WERI-Rb-1 (cell line): ENCODE data around the gene CDK2.

Source experiments
- DNase-seq: peaks from one replicate; pipeline ENCODE4 v3.0.0-alpha.2; 2020
- H3K27ac ChIP-seq: fragments of 250-450 bp; sonication (Bioruptor Pico); 2 replicates; pipeline ENCODE4 v1.5.1; 2020; ENCODE audit warnings: mild to moderate bottlenecking, moderate library complexity
- H3K27me3 ChIP-seq: fragments of 250-450 bp; sonication (Bioruptor Pico); 2 replicates; pipeline ENCODE4 v1.5.1; 2021; ENCODE audit warnings: mild to moderate bottlenecking, low read depth, moderate library complexity; ENCODE audit not compliant: insufficient read depth, severe bottlenecking
- H3K36me3 ChIP-seq: fragments of 250-450 bp; sonication (Bioruptor Pico); 2 replicates; pipeline ENCODE4 v1.5.1; 2020; ENCODE audit warnings: mild to moderate bottlenecking, moderate library complexity
- H3K4me3 ChIP-seq: 2 replicates; pipeline ENCODE4 v1.5.1; 2011; ENCODE audit warnings: low read depth, mild to moderate bottlenecking, control low read depth, low read length
- H3K9me3 ChIP-seq: fragments of 250-450 bp; sonication (Bioruptor Pico); 2 replicates; pipeline ENCODE4 v1.5.1; 2021; ENCODE audit warnings: mild to moderate bottlenecking, moderate library complexity; ENCODE audit not compliant: severe bottlenecking
- CTCF ChIP-seq: IDR thresholded peaks from 2 replicates; pipeline ENCODE4 v1.5.1; 2011; ENCODE audit warnings: low read depth, mild to moderate bottlenecking, control low read depth, inconsistent platforms, low read length

CDK2 gene

GRCh38 chr12:56020423-56021184, 54.0 kb downstream of the CDK2 start, which contains the start of gene IKZF4:
IKZF4 (plus strand) TSS chr12:56021043; CDS start chr12:56021494, 451 bp downstream.
- Histone ChIP-seq H3K9me3 (no peaks in the 10 kb centered on the region), H3K4me3 (peak within 1 kb of the TSS; percentile 42), H3K27ac (peak within 1 kb of the TSS; percentile 60), H3K27me3 (no peaks in the 10 kb centered on the region), H3K36me3 (peaks cover 6% of the 10 kb centered on the region)
- DNase-seq, result peak; percentile 84
- no peak for TF ChIP-seq CTCF

- no peak for TF ChIP-seq CTCF
- peaks cover 13% of the 10 kb centered on the region for H3K36me3 ChIP-seq
- DNase-seq, result no peak
- no peaks in the 10 kb centered on the region for H3K9me3 ChIP-seq
- H3K27ac ChIP-seq, result peak overlapping the region; percentile 60
- no peaks in the 10 kb centered on the region for H3K27me3 ChIP-seq
- H3K4me3 ChIP-seq, result peak overlapping the region; percentile 42
These were observed 55.4 kb downstream of the CDK2 start for GRCh38 chr12:56021889-56022497.
